ENCODE results near the gene FKBP3.
A peak's percentile ranks its signal among the peaks of the same experiment; 100 is the strongest.
"Not testable (repeated sequence)": the region's sequence is repeated elsewhere in the genome, so short reads cannot be mapped to it uniquely, and the experiment has no call there.

FKBP3 gene

GRCh38 chr14:45134051-45134958 is at the start of gene FKBP3:
Gene FKBP3, minus strand, starts transcription at chr14:45134481. Its CDS starts 25 bp downstream, at chr14:45134456.
- peak; percentile 98 for DNase-seq

DNA sequence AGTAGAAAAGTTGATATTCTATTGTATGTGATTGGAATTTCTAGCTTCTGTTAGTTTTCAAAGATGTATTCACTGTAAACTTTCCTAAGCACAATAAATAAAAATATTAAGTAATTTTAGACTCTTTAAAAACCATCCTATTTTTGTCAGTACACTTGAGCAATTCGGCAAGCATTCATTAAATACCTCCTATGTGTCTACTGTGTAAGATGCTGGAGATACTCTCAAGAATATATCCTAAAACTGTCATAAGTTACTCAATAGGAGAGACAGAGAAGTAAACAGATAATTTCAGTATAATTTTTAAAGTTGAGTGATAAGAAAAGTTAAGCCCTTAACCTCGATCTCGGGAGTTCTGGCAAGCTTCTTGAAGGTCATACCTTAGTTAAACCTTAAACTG is 47.5 kb upstream of the FKBP3 start:
- no peak for DNase-seq

DNA sequence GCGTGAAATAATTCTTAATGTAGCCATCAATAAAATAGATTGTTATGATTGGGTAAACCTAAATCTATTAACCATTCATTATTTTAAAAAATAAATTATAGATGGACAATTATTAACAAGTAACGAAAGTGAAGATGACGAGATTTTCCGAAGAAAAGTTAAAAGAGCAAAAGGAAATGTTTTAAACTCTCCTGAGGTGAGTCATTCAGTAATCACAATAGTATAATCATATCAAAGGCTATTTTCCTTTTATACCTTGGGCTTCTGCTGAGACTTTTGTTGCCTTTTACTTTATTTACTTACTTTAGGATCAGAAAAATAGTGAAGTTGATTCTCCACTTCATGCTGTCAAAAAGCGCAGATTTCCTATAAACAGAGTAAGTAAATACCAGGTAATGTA is 47.0 kb upstream of the FKBP3 start:
- no peak for DNase-seq

DNA sequence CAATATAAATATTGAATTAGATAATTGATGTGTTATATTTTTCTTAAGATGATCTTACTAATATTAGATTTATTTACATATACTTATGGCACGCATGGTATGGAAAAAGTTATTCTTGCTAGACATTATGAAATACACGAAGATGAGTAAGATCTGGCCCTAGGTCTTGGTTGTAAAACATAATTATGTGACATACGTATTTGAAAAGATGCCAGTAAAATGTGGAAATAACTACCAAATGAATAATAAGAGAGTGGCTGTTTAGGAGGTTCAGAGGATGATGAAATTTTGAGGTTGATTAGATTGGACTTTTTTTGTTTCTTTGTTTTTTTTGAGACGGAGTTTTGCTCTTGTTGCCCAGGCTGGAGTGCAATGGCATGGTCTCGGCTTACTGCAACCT is 42.8 kb upstream of the FKBP3 start:
- DNase-seq: no peak

GRCh38 chr14:45169906-45170305 is 35.6 kb upstream of the FKBP3 start:
- no peak for DNase-seq

DNA sequence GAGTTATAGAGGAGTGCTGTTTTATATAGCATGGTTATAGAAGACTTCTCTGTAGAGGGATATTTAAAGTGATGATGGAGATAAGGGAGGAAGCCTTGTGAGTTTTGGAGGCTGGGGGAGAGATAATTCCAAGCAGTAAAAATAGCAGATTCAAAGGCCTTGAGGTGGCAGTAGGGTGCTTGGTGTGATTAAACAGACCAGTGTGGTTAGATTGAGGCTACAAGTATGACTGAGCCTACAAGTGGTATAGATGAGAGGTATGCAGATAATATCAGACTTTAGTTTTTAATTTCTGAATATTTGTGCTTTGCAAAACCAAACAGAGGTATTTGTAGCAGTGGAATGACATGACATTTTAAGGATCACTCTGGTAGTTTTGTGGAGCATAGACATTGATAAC is 21.8 kb upstream of the FKBP3 start:
- peak; percentile 57 for DNase-seq

GRCh38 chr14:45150386-45150890 is 16.2 kb upstream of the FKBP3 start:
- no peak for DNase-seq

DNA sequence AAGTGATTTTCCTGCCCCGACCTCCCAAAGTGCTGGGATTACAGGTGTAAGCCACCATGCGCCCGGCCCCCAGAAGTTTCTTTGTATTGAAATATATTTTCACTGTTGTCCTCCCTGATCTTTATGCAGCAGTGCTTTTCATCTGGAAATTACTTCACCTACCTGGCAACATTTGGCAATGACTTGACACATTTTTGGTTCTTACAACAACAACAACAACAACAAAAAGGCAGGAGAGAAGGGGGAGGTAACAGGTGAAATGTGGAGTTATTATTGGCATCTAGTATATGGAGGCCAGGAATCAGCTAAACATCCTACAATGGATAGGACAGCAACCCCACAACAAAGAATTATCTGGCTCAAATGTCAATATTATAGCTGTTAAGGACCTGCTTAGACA is 15.3 kb upstream of the FKBP3 start:
- no peak for DNase-seq

GRCh38 chr14:45145214-45145613 is 10.9 kb upstream of the FKBP3 start:
- no peak for DNase-seq

GRCh38 chr14:45144658-45145057 is 10.4 kb upstream of the FKBP3 start:
- DNase-seq: no peak

DNA sequence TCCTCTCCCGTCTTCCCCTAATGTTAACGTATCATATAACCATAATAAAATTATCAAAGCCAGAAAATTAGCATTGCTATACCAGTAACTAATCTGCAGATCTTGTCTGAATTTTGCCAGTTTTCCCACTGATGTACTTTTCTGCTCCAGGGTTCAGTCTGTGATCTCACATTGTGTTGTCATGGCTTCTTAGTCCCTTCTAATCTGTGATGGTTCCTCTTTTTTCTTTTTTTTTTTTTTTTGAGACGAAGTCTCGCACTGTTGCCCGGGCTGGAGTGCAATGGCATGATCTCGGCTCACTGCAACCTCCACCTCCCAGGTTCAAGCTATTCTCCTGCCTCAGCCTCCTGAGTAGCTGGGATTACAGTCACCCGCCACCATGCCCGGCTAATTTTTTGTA is 7.8 kb upstream of the FKBP3 start:
- DNase-seq: not testable (repeated sequence)

- DNase-seq: no peak
These were observed 6.4 kb upstream of the FKBP3 start for GRCh38 chr14:45140661-45141187.

- DNase-seq: no peak
These were observed 2.1 kb upstream of the FKBP3 start for GRCh38 chr14:45136399-45136798.

GRCh38 chr14:45135659-45136395 is 1.5 kb upstream of the FKBP3 start, which contains the start of gene FANCM:
Gene FANCM, plus strand, starts transcription at chr14:45135930. Its CDS starts 102 bp downstream, at chr14:45136032.
- peak; percentile 96 for DNase-seq

GRCh38 chr14:45135156-45135555 is 875 bp upstream of the FKBP3 start:
- no peak for DNase-seq

GRCh38 chr14:45133683-45134050 is 614 bp downstream of the FKBP3 start:
- no peak for DNase-seq

DNA sequence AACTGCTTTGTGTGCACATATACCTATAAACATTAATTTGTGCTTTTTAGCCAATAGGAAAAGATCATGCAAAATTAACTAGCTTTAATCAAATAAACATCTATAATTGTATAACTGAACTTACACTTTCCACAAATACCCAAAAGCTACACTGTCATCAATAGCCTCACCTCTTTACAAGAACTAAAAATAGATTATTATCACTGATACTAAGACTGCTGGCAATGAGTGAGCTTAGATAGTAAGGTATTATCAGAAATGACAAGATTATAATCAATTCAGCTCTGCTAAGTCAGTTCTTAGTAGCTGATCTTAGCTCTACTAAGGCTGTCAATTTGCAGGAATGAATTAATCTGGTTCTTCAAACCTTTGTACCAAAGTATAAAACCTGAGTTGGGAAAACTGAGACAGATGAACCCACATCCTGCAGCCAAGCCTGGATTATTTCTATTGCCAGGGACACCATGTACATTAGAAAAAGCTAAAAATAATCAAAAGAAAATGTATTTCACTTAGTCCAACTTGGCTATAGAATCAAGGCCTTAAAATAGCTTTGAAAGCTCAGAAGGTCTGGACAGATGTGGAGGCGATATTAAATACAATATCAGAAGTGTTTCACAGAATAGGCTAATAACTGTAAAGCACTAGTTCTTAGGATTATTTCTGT is 5.2 kb downstream of the FKBP3 start:
- no peak for DNase-seq

DNA sequence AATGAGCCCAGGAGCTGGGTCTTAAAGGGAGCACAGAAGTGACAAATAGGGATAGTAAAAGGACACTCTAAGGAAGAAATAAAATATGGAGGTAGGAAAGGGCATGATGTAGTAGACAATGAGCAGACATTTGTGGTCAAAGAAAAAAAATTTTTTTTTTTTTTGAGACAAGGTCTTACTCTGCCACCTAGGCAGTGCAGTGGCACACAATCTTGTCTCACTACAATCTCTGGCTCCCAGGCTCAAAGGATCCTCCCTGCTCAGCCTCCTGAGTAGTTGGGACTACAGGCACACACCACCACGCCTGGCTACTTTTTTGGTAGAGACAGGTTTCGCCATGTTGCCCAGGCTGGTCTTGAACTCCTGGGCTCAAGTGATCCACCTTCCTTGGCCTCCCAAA is 8.5 kb downstream of the FKBP3 start:
- no peak for DNase-seq

DNA sequence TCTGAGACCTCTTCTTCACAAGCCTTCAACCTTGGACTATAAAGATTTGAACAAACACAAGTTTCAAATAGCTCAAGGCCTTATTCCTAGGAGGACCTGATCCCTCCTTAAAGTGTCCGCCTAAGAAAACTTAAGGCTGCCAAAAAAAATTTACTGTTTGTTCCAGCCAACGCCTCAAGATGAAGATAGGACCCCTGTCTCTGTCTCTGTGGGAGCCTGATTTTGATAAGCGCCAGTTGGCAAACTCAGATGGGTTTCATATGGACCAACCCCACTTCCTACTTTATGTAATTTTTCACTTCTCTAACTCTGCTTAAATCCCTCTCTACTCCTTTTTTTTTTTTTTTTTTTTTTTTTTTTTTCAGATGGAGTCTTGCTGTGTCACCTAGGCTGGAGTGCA is 11.0 kb downstream of the FKBP3 start:
- DNase-seq: no peak

DNA sequence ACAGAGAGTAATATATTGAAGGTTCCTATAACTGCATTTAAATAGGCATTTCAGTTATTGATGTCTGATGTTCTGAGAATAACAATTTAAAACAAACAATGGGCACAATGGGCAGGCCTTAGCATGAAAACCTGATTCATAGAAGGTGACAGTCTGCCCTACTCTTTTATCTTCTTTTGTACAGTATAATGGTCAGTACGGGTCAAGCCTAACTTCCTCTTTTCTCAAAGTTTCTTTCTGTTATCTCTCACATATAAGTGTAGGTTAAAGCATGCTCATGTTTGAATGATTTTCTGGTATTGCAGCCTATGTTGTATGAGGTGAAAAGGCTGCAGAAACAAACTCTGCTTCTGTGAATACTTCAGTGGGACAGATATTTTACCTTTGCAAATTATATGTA is 14.2 kb downstream of the FKBP3 start:
- DNase-seq: no peak

- no peak for DNase-seq
These were observed 15.7 kb downstream of the FKBP3 start for GRCh38 chr14:45118594-45118993.

DNA sequence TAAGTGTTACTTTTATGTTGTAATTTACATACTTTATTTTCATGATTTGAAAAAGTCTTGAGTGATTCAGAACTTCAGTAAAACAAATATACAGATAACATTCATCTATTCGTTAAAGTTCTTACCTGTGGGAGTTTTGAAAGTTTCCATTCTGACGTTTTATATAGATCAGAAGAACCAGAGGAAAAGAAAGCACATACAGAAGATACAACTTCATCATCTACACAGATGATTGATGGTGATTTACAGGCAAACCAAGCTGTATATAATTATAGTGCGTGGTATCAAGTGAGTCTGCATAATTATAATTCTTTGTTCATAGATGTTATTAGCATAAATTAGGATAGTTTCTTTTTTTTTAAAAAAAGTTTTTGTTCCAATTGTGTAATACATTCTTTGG is 20.0 kb downstream of the FKBP3 start:
- DNase-seq: no peak
